Measurements from ENCODE around the gene AXL. TPM values are rescaled to one million over a fixed set of nuclear protein-coding genes. Genes with fewer than 3 reads are reported as not detected.
"Not testable (repeated sequence)": the region's sequence is repeated elsewhere in the genome, so short reads cannot be mapped to it uniquely, and the experiment has no call there.

Gene AXL
- total RNA-seq, 1 donor from 2014 or later = 5.5 TPM

DNA sequence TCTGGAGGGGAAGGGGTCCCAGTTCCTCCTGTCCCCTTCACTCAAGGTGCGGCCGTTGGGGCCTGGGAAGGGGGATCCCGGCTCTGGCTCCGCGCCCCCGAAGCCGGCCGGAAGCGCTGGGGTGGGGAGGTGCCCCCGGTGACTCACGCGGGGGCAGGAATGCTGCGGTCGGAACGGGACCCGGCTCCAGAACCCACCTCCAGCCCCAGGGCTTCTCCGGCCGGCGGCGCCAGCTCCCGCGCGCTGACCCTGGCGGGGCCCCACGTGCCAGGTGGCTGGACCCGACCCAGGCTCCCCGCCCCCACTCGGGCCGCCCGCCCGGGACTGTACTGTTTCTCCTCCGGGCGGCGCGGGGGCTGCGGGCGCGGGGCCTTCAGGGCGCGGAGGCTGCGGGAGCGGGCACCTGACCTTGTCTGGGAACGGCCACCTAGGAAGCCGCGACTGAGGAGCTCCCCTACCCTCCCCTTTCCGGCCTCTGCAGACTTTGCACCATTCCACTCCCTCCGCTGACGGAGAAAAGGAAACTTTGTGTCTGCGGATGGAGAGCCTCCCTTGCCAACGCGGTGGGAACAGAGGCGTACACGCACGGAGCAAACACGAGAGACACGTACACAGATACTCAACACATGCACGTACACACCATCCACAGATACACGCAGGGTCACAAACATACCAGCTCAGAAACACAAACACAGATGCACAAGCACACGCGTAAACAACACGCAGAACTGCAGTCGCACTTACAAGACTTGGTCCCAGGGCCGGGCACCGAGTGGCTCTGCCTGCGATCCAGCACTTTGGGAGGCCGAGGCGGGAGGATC lies 7.2 kb downstream of the AXL start:
- H3K4me3 Mint-ChIP-seq (ENCODE audit: unreplicated experiment) = peak overlapping the region; percentile 77
- TF ChIP-seq, protein P1, sequence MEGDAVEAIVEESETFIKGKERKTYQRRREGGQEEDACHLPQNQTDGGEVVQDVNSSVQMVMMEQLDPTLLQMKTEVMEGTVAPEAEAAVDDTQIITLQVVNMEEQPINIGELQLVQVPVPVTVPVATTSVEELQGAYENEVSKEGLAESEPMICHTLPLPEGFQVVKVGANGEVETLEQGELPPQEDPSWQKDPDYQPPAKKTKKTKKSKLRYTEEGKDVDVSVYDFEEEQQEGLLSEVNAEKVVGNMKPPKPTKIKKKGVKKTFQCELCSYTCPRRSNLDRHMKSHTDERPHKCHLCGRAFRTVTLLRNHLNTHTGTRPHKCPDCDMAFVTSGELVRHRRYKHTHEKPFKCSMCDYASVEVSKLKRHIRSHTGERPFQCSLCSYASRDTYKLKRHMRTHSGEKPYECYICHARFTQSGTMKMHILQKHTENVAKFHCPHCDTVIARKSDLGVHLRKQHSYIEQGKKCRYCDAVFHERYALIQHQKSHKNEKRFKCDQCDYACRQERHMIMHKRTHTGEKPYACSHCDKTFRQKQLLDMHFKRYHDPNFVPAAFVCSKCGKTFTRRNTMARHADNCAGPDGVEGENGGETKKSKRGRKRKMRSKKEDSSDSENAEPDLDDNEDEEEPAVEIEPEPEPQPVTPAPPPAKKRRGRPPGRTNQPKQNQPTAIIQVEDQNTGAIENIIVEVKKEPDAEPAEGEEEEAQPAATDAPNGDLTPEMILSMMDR (IDR thresholded peaks at IDR 0.05; ENCODE audit: unreplicated experiment) = no peak
- H3K27ac Mint-ChIP-seq (ENCODE audit: unreplicated experiment) = peak overlapping the region; percentile 34
- H3K27me3 Mint-ChIP-seq (ENCODE audit: unreplicated experiment) = peaks cover 13% of the 10 kb centered on the region
- DNase-seq (ENCODE audit: low spot score) = peak; percentile 33
- peaks cover 9% of the 10 kb centered on the region for H3K4me1 Mint-ChIP-seq (ENCODE audit: unreplicated experiment)
- H3K36me3 Mint-ChIP-seq (ENCODE audit: low read depth, unreplicated experiment) = peaks cover 9% of the 10 kb centered on the region
- no peaks in the 10 kb centered on the region for H3K9me3 Mint-ChIP-seq (ENCODE audit: unreplicated experiment)

DNA sequence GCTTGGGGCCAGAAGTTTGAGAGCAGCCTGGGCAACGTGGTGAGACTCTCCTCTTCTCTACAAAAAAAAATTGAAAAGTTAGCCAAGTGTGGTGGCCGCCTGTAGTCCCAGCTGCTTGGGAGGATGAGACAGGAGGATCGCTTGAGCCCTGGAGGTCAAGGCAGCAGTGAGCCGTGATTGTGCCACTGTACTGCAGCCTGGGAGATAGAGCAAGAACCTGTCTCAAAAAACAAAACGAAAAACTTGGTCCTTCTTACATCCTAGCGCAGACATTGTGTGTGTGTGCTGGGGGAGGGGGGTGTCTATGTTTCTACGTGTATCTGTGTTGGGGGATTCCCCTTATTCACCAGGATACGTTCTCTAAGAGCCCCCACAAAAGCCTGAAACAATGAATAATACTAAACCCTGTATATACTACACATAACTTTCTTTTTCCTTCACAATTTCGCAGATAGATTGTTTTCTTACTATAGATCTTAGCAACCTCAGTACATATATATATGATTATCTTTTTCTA lies 7.9 kb downstream of the AXL start:
- TF ChIP-seq, protein P1 (IDR thresholded peaks at IDR 0.05; ENCODE audit: unreplicated experiment) = no peak
- Mint-ChIP-seq H3K4me3 (ENCODE audit: unreplicated experiment) (peak overlapping the region; percentile 54), H3K9me3 (ENCODE audit: unreplicated experiment) (no peaks in the 10 kb centered on the region), H3K36me3 (ENCODE audit: low read depth, unreplicated experiment) (peaks cover 10% of the 10 kb centered on the region), H3K27me3 (ENCODE audit: unreplicated experiment) (peaks cover 11% of the 10 kb centered on the region), H3K27ac (ENCODE audit: unreplicated experiment) (no peak overlapping the region), H3K4me1 (ENCODE audit: unreplicated experiment) (peaks cover 9% of the 10 kb centered on the region)
- DNase-seq (ENCODE audit: low spot score) = no peak

DNA sequence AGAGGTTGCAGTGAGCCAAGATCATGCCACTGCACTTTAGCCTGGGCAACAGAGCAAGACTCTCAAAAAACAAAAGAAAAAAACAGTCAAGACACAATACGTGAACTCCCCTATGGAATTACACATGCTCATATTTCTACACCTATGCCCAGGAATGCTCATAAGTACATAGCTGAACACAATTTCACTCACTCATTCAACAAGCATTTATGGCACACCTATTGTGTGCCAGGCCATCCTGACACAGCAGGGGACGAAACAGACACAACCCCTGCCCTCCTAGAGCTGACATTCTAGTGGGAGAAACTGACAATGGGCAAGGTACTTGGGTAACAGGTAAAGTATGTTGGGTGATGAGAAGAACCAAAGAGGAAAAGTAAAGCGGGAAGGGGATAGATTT lies 9.5 kb downstream of the AXL start:
- DNase-seq (ENCODE audit: low spot score) = no peak
- Mint-ChIP-seq H3K36me3 (ENCODE audit: low read depth, unreplicated experiment) (peaks cover 10% of the 10 kb centered on the region), H3K4me1 (ENCODE audit: unreplicated experiment) (peaks cover 9% of the 10 kb centered on the region), H3K27me3 (ENCODE audit: unreplicated experiment) (peaks cover 11% of the 10 kb centered on the region), H3K9me3 (ENCODE audit: unreplicated experiment) (no peaks in the 10 kb centered on the region), H3K27ac (ENCODE audit: unreplicated experiment) (no peak overlapping the region), H3K4me3 (ENCODE audit: unreplicated experiment) (no peak overlapping the region)
- TF ChIP-seq, protein P1 (IDR thresholded peaks at IDR 0.05; ENCODE audit: unreplicated experiment) = no peak

DNA sequence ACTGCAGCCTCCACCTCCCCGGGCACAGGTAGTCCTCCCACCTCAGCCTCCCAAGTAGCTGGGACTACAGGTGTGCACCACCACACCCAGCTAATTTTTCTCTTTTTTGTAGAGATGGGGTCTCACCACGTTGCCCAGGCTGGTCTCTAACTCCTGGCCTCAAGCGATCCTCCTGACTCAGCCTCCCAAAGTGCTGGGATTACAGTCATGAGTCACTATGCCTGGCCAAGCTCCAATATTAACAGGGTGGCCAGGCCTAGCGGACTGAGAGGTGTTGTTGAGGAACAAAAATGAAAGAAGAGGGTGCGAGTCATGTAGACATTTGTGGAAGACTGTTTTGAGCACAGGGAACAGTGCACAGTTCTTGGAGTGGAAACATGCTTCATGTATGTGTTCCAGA lies 10.3 kb downstream of the AXL start:
- not testable (repeated sequence) for H3K9me3 Mint-ChIP-seq (ENCODE audit: unreplicated experiment); H3K4me1 Mint-ChIP-seq (ENCODE audit: unreplicated experiment); DNase-seq (ENCODE audit: low spot score); H3K4me3 Mint-ChIP-seq (ENCODE audit: unreplicated experiment); H3K27ac Mint-ChIP-seq (ENCODE audit: unreplicated experiment); H3K36me3 Mint-ChIP-seq (ENCODE audit: low read depth, unreplicated experiment)
- peaks cover 11% of the 10 kb centered on the region for H3K27me3 Mint-ChIP-seq (ENCODE audit: unreplicated experiment)

DNA sequence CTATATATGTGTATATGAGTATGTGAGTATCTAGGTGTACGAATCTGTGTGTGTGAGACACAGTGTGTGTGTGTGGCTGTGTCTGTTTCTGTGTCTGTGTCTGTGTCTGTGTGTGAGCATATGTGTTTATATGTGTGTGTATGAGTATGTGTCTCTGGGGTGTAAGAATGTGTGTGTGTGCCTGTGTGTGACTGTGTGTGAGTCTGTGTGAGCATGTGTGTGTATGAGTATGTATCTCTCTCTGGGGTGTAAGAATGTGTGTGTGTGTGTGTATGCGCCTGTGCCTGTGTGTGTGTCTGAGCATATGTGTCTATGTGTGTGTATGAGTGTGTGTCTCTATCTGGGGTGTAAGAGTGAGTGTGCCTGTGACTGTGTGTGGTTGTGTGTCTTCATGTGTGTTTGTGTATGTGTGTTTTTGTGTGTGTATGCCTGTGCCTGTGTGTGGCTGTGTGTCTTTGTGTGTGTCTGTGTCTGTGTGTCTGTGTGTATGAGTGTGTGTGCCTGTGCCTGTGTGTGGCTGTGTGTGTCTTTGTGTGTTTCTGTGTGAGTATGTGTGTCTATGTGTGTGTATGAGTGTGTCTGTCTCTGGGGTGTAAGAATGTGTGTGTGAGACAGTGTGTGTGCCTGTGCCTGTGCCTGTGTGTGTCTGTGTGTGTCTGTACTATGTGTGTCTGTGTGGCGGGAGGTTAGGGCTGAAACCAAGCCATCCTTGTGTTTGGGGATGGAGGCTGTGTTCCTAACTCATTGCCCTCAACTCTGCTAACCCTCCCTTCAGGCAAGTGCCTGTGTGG lies 11.2 kb downstream of the AXL start:
- no peak overlapping the region for H3K27ac Mint-ChIP-seq (ENCODE audit: unreplicated experiment)
- TF ChIP-seq, protein P1 (IDR thresholded peaks at IDR 0.05; ENCODE audit: unreplicated experiment) = no peak
- H3K27me3 Mint-ChIP-seq (ENCODE audit: unreplicated experiment) = peaks cover 11% of the 10 kb centered on the region
- H3K4me3 Mint-ChIP-seq (ENCODE audit: unreplicated experiment) = no peak overlapping the region
- H3K36me3 Mint-ChIP-seq (ENCODE audit: low read depth, unreplicated experiment) = peaks cover 6% of the 10 kb centered on the region
- peaks cover 8% of the 10 kb centered on the region for H3K4me1 Mint-ChIP-seq (ENCODE audit: unreplicated experiment)
- no peak for DNase-seq (ENCODE audit: low spot score)
- no peaks in the 10 kb centered on the region for H3K9me3 Mint-ChIP-seq (ENCODE audit: unreplicated experiment)
